Left renal pelvis (tissue), 4 donors: ENCODE measurements around the gene AICDA. TPM values are rescaled to one million over a fixed set of nuclear protein-coding genes. Genes with fewer than 3 reads are reported as not detected.

Experiments
- DNase-seq, 4 donors: peaks; one replicate each; pipeline ENCODE4 v3.0.0-alpha.2; 2013; ENCODE audit warnings: low read depth in 4 of 4, low spot score in 3 of 4
- polyA plus RNA-seq, 4 donors: library from polyadenylated mRNA; unstranded; fragments of 120-200 nt; gene quantifications; one replicate each; pipeline ENCODE4 v1.2.1, GENCODE V29; 2013; ENCODE audit not compliant: insufficient read length in 4 of 4

The AICDA gene
- polyA plus RNA-seq, 4 donors: 0.27 to 0.50 (median 0.35) TPM

- no peak for DNase-seq
These were observed 51.6 kb downstream of the AICDA start for GRCh38 chr12:8561011-8561410.

GRCh38 chr12:8559676-8560075 lies 53.0 kb downstream of the AICDA start:
- DNase-seq: no peak

- DNase-seq: no peak
These were observed 56.0 kb downstream of the AICDA start for GRCh38 chr12:8556531-8557097.

GRCh38 chr12:8554451-8555195 lies 58.0 kb downstream of the AICDA start:
- DNase-seq: no peak

GRCh38 chr12:8553088-8553627 lies 59.5 kb downstream of the AICDA start:
- DNase-seq: no peak

Other genes starting within 250 kb of the AICDA start
- gene CLEC6A, start 156.9 kb downstream of the AICDA start, polyA plus RNA-seq: under 1 TPM in 1 of 4 donors, not detected in 3; 0.10 TPM
- under 1 TPM; 0.09 to 0.50 (median 0.40) TPM for gene CLEC4D, start 99.4 kb downstream of the AICDA start, polyA plus RNA-seq
- gene CLEC4E, start 72.0 kb downstream of the AICDA start, polyA plus RNA-seq: 1 to 10 TPM in 3 of 4 donors, under 1 TPM in 1; 0.42 to 2.0 (median 1.2) TPM
- 100 to 1,000 TPM in 1 of 4 donors, 10 to 100 TPM in 2, under 1 TPM in 1; 0.72 to 245 (median 15.0) TPM for gene MFAP5, start 50.0 kb upstream of the AICDA start, polyA plus RNA-seq
- 100 to 1,000 TPM in 2 of 4 donors, 10 to 100 TPM in 2; 90.3 to 130 (median 107) TPM for gene RIMKLB, start 85.1 kb upstream of the AICDA start, polyA plus RNA-seq
- under 1 TPM; 0.10 to 0.64 (median 0.29) TPM for gene A2ML1, start 209.8 kb upstream of the AICDA start, polyA plus RNA-seq